Activated CD8-positive, alpha-beta T cell treated with anti-CD3 and anti-CD28 coated beads, Interleukin-2, amount 10 ng/mL, durations not matched to agents 7 days and 5 days (primary cell): ENCODE measurements around the gene MGRN1. TPM values are rescaled to one million over a fixed set of nuclear protein-coding genes. Genes with fewer than 3 reads are reported as not detected.

Experiments
- ATAC-seq: fragments of 150-1000 bp; cut with Tn5 transposase; one replicate; pipeline ENCODE4 v1.10.0; 2021; ENCODE audit warnings: moderate library complexity
- CTCF ChIA-PET: fragments of 350-600 bp; sonication (Branson Sonifier 250); formaldehyde crosslinking; loops from one replicate; lab custom pipeline; 2021; ENCODE audit warnings: antibody characterized with exemption; lab: Charles Lee
- POLR2A ChIA-PET: fragments of 350-600 bp; sonication (Branson Sonifier 250); formaldehyde crosslinking; loops from one replicate; lab custom pipeline; 2021; ENCODE audit warnings: antibody characterized with exemption; lab: Charles Lee
- DNase-seq: peaks from one replicate; pipeline ENCODE4 v3.0.0-alpha.2; 2020
- H3K27ac Mint-ChIP-seq: one replicate; pipeline ENCODE4 v1.8.0; 2021; ENCODE audit warnings: mild to moderate bottlenecking, mixed read lengths
- H3K27me3 Mint-ChIP-seq: one replicate; pipeline ENCODE4 v1.8.0; 2021; ENCODE audit warnings: low read depth, mixed read lengths
- H3K36me3 Mint-ChIP-seq: one replicate; pipeline ENCODE4 v1.8.0; 2021; ENCODE audit warnings: low read depth, mixed read lengths
- H3K4me1 Mint-ChIP-seq: one replicate; pipeline ENCODE4 v1.8.0; 2021; ENCODE audit warnings: low read depth, mixed read lengths
- H3K4me3 Mint-ChIP-seq: one replicate; pipeline ENCODE4 v1.8.0; 2021; ENCODE audit warnings: mild to moderate bottlenecking, mixed read lengths
- H3K9me3 Mint-ChIP-seq: one replicate; pipeline ENCODE4 v1.8.0; 2022; ENCODE audit warnings: mixed read lengths; ENCODE audit not compliant: insufficient read depth
- total RNA-seq, 2 experiments: library from RNA; stranded (reverse); gene quantifications; one replicate each; pipeline ENCODE4 v1.2.3, GENCODE V29; 2021

The MGRN1 gene
- total RNA-seq, 2 experiments from 2014 or later, result 77.3 to 80.6 TPM

DNA sequence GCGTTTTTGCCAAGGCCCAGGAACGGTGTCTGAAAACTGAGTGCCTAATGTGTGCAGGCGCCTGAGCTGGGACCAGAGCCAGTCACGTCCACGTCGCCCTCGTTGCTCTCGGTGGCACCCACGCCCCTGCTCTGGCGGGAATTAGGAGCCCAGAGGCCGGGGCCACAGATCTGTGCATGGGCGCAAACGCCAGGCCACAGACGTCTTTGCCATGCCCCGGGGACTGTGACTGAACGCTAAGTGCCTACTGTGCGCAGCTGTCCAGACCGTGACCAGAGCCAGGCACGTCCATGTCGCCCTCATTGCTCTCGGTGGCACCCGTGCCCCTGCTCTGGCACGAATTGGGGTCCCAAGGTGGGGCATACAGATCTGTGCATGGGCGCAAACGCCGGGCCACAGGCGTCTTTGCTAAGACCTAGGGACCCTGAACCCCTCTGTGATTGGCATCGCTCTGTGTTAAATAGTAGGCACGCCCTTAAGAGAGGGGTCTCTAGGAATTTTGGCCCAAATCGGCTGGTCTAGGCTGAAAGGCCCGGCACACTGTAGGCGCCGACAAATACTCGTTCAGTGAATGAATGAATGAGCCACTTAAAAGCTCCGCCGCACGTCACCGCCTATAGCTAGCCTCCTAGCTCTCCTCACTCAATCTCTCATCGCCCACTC lies 9.1 kb upstream of the MGRN1 start:
- Mint-ChIP-seq H3K27me3 (no peaks in the 10 kb centered on the region), H3K27ac (peak overlapping the region; percentile 85), H3K4me1 (peaks cover 44% of the 10 kb centered on the region), H3K4me3 (peak overlapping the region; percentile 89), H3K36me3 (no peaks in the 10 kb centered on the region), H3K9me3 (no peaks in the 10 kb centered on the region)
- ATAC-seq, result no peak
- CTCF ChIA-PET, result interaction anchor here (0.8 to 2.5 kb wide), 7 partner anchors 10 to 345 kb away, joined by 3 to 27 read pairs (median 7); partner anchors contain the start of gene MGRN1
- POLR2A ChIA-PET, result interaction anchor here (0.6 to 2.1 kb wide), 6 partner anchors 9 to 140 kb away, joined by 3 to 8 read pairs (median 4); partner anchors contain the start of genes HMOX2 and MGRN1
- DNase-seq, result no peak

GRCh38 chr16:4616047-4616811 lies 8.4 kb upstream of the MGRN1 start:
- CTCF ChIA-PET, result interaction anchor here (0.7 to 2.5 kb wide), 15 partner anchors 9 to 345 kb away, joined by 3 to 27 read pairs (median 4); partner anchors contain the start of genes HMOX2, MGRN1 and ZNF500
- peak; percentile 100 for DNase-seq
- no peaks in the 10 kb centered on the region for H3K36me3 Mint-ChIP-seq
- H3K27me3 Mint-ChIP-seq, result no peaks in the 10 kb centered on the region
- peaks cover 44% of the 10 kb centered on the region for H3K4me1 Mint-ChIP-seq
- H3K27ac Mint-ChIP-seq, result peak overlapping the region; percentile 99
- peak; percentile 91 for ATAC-seq
- peak overlapping the region; percentile 97 for H3K4me3 Mint-ChIP-seq
- H3K9me3 Mint-ChIP-seq, result no peaks in the 10 kb centered on the region
- POLR2A ChIA-PET, result interaction anchor here (0.6 to 2.1 kb wide), 10 partner anchors 9 to 141 kb away, joined by 3 to 8 read pairs (median 3); partner anchors contain the start of genes HMOX2 and MGRN1

GRCh38 chr16:4617880-4618279 lies 6.7 kb upstream of the MGRN1 start:
- H3K4me3 Mint-ChIP-seq, result peak overlapping the region; percentile 31
- ChIA-PET POLR2A (no interaction called here), CTCF (interaction anchor here (1.0 to 2.5 kb wide), 4 partner anchors 20 to 215 kb away, joined by 3 to 7 read pairs (median 4); no protein-coding TSS in a partner anchor)
- H3K27me3 Mint-ChIP-seq, result no peaks in the 10 kb centered on the region
- H3K27ac Mint-ChIP-seq, result peak overlapping the region; percentile 34
- ATAC-seq (no peak), DNase-seq (no peak)
- H3K9me3 Mint-ChIP-seq, result no peaks in the 10 kb centered on the region
- H3K36me3 Mint-ChIP-seq, result no peaks in the 10 kb centered on the region
- peaks cover 43% of the 10 kb centered on the region for H3K4me1 Mint-ChIP-seq

DNA sequence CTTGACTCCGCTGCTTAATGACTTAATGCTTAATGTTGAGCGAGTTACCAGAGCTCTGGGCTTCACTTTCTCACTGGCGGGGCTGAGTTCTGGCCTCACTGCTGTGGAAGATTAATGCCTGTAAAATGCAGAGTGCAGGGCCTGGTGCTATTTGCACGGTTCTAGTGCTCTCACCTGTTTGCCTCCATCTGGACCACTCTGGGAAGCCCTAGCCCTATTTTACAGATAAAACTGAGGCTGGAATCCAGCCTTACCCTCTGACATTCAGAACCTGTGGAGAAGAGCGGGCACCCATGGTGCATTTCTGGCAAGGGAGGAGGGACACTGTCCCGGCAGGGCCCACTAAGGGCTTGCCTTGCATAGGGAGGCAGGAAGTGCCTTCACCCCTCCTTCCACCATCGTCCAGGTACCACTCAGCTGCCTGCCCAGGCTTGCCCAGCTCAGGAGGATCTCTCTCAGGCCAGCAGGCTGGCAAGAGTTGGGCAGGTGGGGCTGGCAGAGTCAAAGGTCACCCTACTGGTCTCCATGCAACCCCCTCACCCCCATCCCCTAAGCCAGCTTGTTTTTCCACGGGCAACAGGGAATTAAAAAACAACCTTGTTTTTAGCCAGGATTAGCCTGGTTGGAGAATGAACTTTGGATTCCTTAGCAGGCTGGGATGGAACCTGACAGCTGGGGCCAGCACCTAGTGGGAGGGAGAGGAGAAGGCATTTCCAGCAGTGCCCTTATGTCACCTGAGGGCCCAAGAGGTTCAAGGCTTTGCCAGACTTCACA lies 5.8 kb upstream of the MGRN1 start:
- H3K4me1 Mint-ChIP-seq, result peaks cover 46% of the 10 kb centered on the region
- ATAC-seq, result no peak
- no peaks in the 10 kb centered on the region for H3K9me3 Mint-ChIP-seq
- no peaks in the 10 kb centered on the region for H3K27me3 Mint-ChIP-seq
- H3K36me3 Mint-ChIP-seq, result no peaks in the 10 kb centered on the region
- H3K27ac Mint-ChIP-seq, result peak overlapping the region; percentile 34
- ChIA-PET POLR2A (interaction anchor here (1.1 kb wide), 1 partner anchor 202 kb away, joined by 4 read pairs; the partner anchor contains the start of gene CORO7), CTCF (interaction anchor here (1.0 to 1.2 kb wide), 2 partner anchors 113 to 141 kb away, joined by 3 to 4 read pairs; no protein-coding TSS in a partner anchor)
- no peak overlapping the region for H3K4me3 Mint-ChIP-seq
- DNase-seq, result no peak

GRCh38 chr16:4623593-4623992 lies 1.0 kb upstream of the MGRN1 start:
- ATAC-seq, result no peak
- peaks cover 40% of the 10 kb centered on the region for H3K4me1 Mint-ChIP-seq

DNA sequence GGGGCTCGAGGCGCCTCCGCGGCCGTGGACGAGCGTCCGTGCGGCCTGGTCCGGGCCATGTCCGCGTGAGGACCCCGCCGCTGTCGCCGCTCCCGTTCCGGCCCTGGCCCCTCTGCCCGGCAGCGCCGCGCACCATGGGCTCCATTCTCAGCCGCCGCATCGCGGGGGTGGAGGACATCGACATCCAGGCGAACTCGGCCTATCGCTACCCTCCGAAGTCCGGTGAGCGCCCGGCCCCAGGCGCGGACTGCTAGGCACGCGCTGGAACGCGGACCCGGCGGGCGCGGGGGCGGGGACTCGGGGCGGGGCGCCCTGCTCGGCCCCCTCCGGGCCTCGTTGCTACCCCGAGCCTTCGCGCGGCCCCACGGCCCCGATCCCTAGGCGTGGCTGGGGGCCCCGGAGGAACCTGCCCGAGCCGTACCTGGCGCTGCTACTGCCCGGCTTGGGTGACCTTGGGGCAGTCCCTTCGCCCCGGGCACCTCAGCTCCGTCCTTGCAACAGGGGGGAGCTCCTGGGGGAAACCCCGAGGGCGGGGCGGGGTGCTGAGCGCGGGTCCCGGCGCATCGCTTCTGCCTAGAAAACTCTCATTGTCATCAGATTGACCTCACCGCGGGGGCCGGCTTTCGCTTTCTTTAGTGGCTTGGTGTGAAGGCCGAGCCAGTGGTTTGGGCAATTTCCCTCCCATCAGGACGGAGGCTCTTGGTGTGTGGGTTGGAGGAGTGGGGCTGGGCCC lies 367 bp downstream of the MGRN1 start:
- POLR2A ChIA-PET, result interaction anchor here (0.6 to 1.4 kb wide), 6 partner anchors 9 to 149 kb away, joined by 3 to 5 read pairs (median 3); partner anchors contain the start of gene HMOX2
- Mint-ChIP-seq H3K4me3 (peak overlapping the region; percentile 99), H3K27ac (peak overlapping the region; percentile 97), H3K9me3 (no peaks in the 10 kb centered on the region), H3K4me1 (peaks cover 36% of the 10 kb centered on the region), H3K27me3 (no peaks in the 10 kb centered on the region), H3K36me3 (peaks cover 24% of the 10 kb centered on the region)
- DNase-seq (peak; percentile 77), ATAC-seq (peak; percentile 40)
- CTCF ChIA-PET, result interaction anchor here (0.6 to 3.1 kb wide), 25 partner anchors 8 to 352 kb away, joined by 3 to 32 read pairs (median 5); partner anchors contain the start of genes ANKS3, CORO7, DNAAF8 and ROGDI

More at GRCh38 chr16:4623593-4623992, 1.0 kb upstream of the MGRN1 start:
- peak overlapping the region; percentile 99 for H3K4me3 Mint-ChIP-seq
- no peaks in the 10 kb centered on the region for H3K27me3 Mint-ChIP-seq
- DNase-seq, result no peak
- peaks cover 18% of the 10 kb centered on the region for H3K36me3 Mint-ChIP-seq
- ChIA-PET CTCF (interaction anchor here (0.8 to 3.1 kb wide), 24 partner anchors 7 to 332 kb away, joined by 3 to 32 read pairs (median 5); partner anchors contain the start of genes ANKS3, CORO7, DNAAF8 and HMOX2), POLR2A (interaction anchor here (0.7 to 1.1 kb wide), 3 partner anchors 38 to 119 kb away, joined by 3 read pairs; partner anchors contain the start of gene CDIP1)
- no peaks in the 10 kb centered on the region for H3K9me3 Mint-ChIP-seq
- peak overlapping the region; percentile 99 for H3K27ac Mint-ChIP-seq

GRCh38 chr16:4625560-4626159 lies 1.0 kb downstream of the MGRN1 start:
- POLR2A ChIA-PET, result interaction anchor here (0.6 to 1.5 kb wide), 4 partner anchors 9 to 186 kb away, joined by 3 to 8 read pairs (median 4); no protein-coding TSS in a partner anchor
- H3K27me3 Mint-ChIP-seq, result no peaks in the 10 kb centered on the region
- no peak for DNase-seq
- no peaks in the 10 kb centered on the region for H3K9me3 Mint-ChIP-seq
- H3K4me3 Mint-ChIP-seq, result peak overlapping the region; percentile 99
- H3K36me3 Mint-ChIP-seq, result peaks cover 24% of the 10 kb centered on the region
- peak overlapping the region; percentile 97 for H3K27ac Mint-ChIP-seq
- ATAC-seq, result no peak
- peaks cover 36% of the 10 kb centered on the region for H3K4me1 Mint-ChIP-seq
- CTCF ChIA-PET, result interaction anchor here (1.0 to 3.1 kb wide), 5 partner anchors 9 to 114 kb away, joined by 5 to 27 read pairs (median 6); no protein-coding TSS in a partner anchor

DNA sequence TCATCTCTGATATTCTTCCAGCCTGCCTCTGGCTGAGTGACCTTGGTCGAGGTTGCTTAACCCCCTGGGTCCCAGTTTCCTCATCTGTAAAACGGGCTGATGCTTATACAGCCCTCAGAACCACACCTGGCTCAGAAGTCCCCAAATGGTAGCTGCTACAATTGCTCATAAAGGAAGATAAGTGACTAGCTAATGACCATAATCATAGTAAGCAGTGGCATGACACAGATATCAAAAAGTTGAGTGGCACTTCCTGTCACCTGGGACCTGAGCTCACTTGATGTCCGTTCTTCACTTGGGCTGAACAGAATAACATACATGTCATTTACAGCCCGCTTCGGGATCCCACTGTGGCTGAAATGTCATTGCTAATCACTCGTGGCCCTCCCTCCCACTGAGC lies 1.8 kb downstream of the MGRN1 start:
- no peak for DNase-seq
- Mint-ChIP-seq H3K9me3 (peaks cover 5% of the 10 kb centered on the region), H3K27me3 (no peaks in the 10 kb centered on the region), H3K4me1 (peaks cover 41% of the 10 kb centered on the region), H3K36me3 (peaks cover 31% of the 10 kb centered on the region), H3K4me3 (peak overlapping the region; percentile 99), H3K27ac (peak overlapping the region; percentile 81)
- CTCF ChIA-PET, result interaction anchor here (0.9 to 3.1 kb wide), 3 partner anchors 10 to 49 kb away, joined by 3 to 27 read pairs (median 7); no protein-coding TSS in a partner anchor
- no peak for ATAC-seq
- POLR2A ChIA-PET, result interaction anchor here (0.6 to 1.5 kb wide), 2 partner anchors 10 to 66 kb away, joined by 3 to 8 read pairs; no protein-coding TSS in a partner anchor

DNA sequence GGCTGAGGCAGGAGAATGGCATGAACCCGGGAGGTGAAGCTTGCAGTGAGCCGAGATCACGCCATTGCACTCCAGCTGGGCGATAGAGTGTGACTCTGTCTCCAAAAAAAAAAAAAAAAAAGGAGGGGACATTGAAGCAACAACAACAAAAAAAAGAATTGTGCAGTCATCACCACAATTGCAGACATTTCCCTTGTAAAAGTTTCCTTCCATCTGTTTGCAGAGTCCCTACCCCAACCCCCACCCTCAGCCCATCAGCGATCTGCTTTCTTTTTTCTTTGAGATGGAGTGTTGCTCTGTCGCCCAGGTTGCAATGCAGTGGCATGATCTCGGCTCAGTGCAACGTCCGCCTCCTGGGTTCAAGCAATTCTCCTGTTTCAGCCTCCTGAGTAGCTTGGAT lies 3.7 kb downstream of the MGRN1 start:
- Mint-ChIP-seq H3K27ac (no peak overlapping the region), H3K4me1 (peaks cover 38% of the 10 kb centered on the region), H3K36me3 (peaks cover 38% of the 10 kb centered on the region), H3K4me3 (no peak overlapping the region), H3K9me3 (peaks cover 10% of the 10 kb centered on the region), H3K27me3 (no peaks in the 10 kb centered on the region)
- ChIA-PET CTCF (no interaction called here), POLR2A (no interaction called here)
- ATAC-seq (no peak), DNase-seq (no peak)

DNA sequence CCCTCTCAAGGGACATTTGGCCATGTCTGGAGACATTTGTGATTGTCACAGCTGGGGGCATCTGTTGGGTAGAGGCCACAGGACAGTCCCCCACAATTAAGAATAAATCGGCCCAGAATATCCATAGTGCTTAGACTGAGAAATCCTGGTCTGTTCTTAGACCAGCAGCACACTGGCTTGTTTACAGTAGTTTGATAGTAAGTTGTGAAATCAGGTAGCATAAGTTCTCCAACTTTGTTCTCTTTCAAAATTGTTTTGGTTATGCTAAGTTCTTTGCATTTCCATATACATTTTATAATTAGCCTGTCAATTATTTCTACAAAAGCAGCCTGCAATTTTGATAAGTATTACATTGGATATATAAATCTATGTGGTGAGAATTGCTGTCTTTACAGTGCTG lies 6.8 kb downstream of the MGRN1 start:
- POLR2A ChIA-PET, result no interaction called here
- DNase-seq (no peak), ATAC-seq (no peak)
- peaks cover 10% of the 10 kb centered on the region for H3K9me3 Mint-ChIP-seq
- CTCF ChIA-PET, result interaction anchor here (0.7 kb wide), 1 partner anchor 18 kb away, joined by 3 read pairs; no protein-coding TSS in a partner anchor
- no peaks in the 10 kb centered on the region for H3K27me3 Mint-ChIP-seq
- no peak overlapping the region for H3K27ac Mint-ChIP-seq
- peaks cover 20% of the 10 kb centered on the region for H3K4me1 Mint-ChIP-seq
- no peak overlapping the region for H3K4me3 Mint-ChIP-seq
- H3K36me3 Mint-ChIP-seq, result peaks cover 43% of the 10 kb centered on the region
